T-cell (primary cell): ENCODE measurements around the gene ZNF524. TPM values are rescaled to one million over a fixed set of nuclear protein-coding genes. Genes with fewer than 3 reads are reported as not detected.
A peak's percentile ranks its signal among the peaks of the same experiment; 100 is the strongest.
"Not testable (repeated sequence)": the region's sequence is repeated elsewhere in the genome, so short reads cannot be mapped to it uniquely, and the experiment has no call there.

Source experiments
- ATAC-seq, 4 experiments: fragments of 200-7000 bp in 3 of 4; fragments of 150-1000 bp in 1 of 4; cut with Tn5 transposase; replicated peaks in 1 of 4; 1 replicate in 3 of 4; 2 replicates in 1 of 4; pipeline ENCODE4 v1.10.0; 2021; ENCODE audit warnings: moderate library complexity in 3 of 4, mild to moderate bottlenecking in 2 of 4, moderate number of reproducible peaks in 1 of 4
- CTCF ChIA-PET, 2 donors: fragments of 300-600 bp; sonication (Branson Sonifier 250); formaldehyde crosslinking; loops; one replicate each; lab custom pipeline; 2022; ENCODE audit warnings: antibody characterized with exemption in 2 of 2; lab: Charles Lee
- POLR2A ChIA-PET, 2 donors: fragments of 300-600 bp; sonication (Branson Sonifier 250); formaldehyde crosslinking; loops; one replicate each; lab custom pipeline; 2022; ENCODE audit warnings: antibody characterized with exemption in 2 of 2; lab: Charles Lee
- DNase-seq, 35 experiments: peaks; one replicate each; pipeline versions ENCODE4 v3.0.0 to v3.0.0-alpha.2; 2013 to 2023
- H3K27ac ChIP-seq: one replicate; pipeline ENCODE4 v1.5.1; 2013; ENCODE audit warnings: low read length
- H3K27me3 ChIP-seq, 2 experiments: replicated peaks in 1 of 2; 1 replicate in 1 of 2; 2 replicates in 1 of 2; pipeline versions ENCODE4 v1.6.1 to v1.7.0; 2013; ENCODE audit warnings: low read length in 1 of 2, mixed read lengths in 1 of 2; ENCODE audit not compliant: control insufficient read depth in 2 of 2, insufficient read depth in 2 of 2; ENCODE audit errors: extremely low read depth in 1 of 2
- H3K36me3 ChIP-seq, 2 donors: 1 replicate in 1 of 2; 2 replicates in 1 of 2; pipeline versions ENCODE4 v1.6.1 to v1.7.0; 2013; ENCODE audit warnings: low read length in 1 of 2; ENCODE audit not compliant: control insufficient read depth in 2 of 2, insufficient read depth in 1 of 2; ENCODE audit errors: extremely low read depth in 1 of 2
- H3K4me1 ChIP-seq, 2 experiments: 1 replicate in 1 of 2; 2 replicates in 1 of 2; pipeline versions ENCODE4 v1.6.1 to v1.7.0; 2013; ENCODE audit warnings: low read length in 2 of 2, mixed read lengths in 1 of 2; ENCODE audit not compliant: insufficient read depth in 2 of 2, control insufficient read depth in 1 of 2; ENCODE audit errors: extremely low read depth in 1 of 2
- H3K4me3 ChIP-seq, 2 donors: 1 replicate in 1 of 2; 2 replicates in 1 of 2; pipeline versions ENCODE4 v1.5.1 to v1.7.0; 2013; ENCODE audit warnings: mild to moderate bottlenecking in 2 of 2, low read length in 1 of 2, moderate library complexity in 1 of 2; ENCODE audit not compliant: control insufficient read depth in 1 of 2; ENCODE audit errors: extremely low read depth in 1 of 2
- H3K9me3 ChIP-seq: 2 replicates; pipeline ENCODE4 v1.7.0; 2013
- H3K27ac Mint-ChIP-seq, 2 donors: one replicate each; pipeline ENCODE4 v1.8.0; 2020 to 2021; ENCODE audit warnings: mild to moderate bottlenecking in 2 of 2, mixed read lengths in 2 of 2
- H3K27me3 Mint-ChIP-seq, 2 donors: one replicate each; pipeline ENCODE4 v1.8.0; 2021 to 2022; ENCODE audit warnings: mixed read lengths in 2 of 2
- H3K36me3 Mint-ChIP-seq: one replicate; pipeline ENCODE4 v1.8.0; 2021; ENCODE audit warnings: mixed read lengths
- H3K4me1 Mint-ChIP-seq, 3 donors: one replicate each; pipeline ENCODE4 v1.8.0; 2020 to 2022; ENCODE audit warnings: mixed read lengths in 3 of 3, mild to moderate bottlenecking in 1 of 3
- H3K4me3 Mint-ChIP-seq, 3 donors: one replicate each; pipeline ENCODE4 v1.8.0; 2020 to 2022; ENCODE audit warnings: mild to moderate bottlenecking in 3 of 3, mixed read lengths in 3 of 3, moderate library complexity in 3 of 3
- H3K9me3 Mint-ChIP-seq, 3 donors: one replicate each; pipeline ENCODE4 v1.8.0; 2020 to 2022; ENCODE audit warnings: mixed read lengths in 3 of 3
- WGBS: methylation state at CpG from one replicate; pipeline ENCODE4 v1.1.5; 2013; ENCODE audit warnings: missing lambda C conversion rate; ENCODE audit not compliant: insufficient coverage; 5-methylcytosine and 5-hydroxymethylcytosine counted together
- total RNA-seq, 35 experiments: library from RNA in 6 of 35; stranded (reverse) in 6 of 35; fragments of 120-200 nt in 1 of 35; gene quantifications; one replicate each; pipeline versions ENCODE4 v1.2.1 to v1.2.4 and lab custom pipeline; 2013 to 2026

ZNF524 gene
- total RNA-seq, 5 donors from 2014 or later (not counting 1 experiment from before 2014, with no cell fraction given), result 14.9 to 42.2 (median 33.4) TPM

DNA sequence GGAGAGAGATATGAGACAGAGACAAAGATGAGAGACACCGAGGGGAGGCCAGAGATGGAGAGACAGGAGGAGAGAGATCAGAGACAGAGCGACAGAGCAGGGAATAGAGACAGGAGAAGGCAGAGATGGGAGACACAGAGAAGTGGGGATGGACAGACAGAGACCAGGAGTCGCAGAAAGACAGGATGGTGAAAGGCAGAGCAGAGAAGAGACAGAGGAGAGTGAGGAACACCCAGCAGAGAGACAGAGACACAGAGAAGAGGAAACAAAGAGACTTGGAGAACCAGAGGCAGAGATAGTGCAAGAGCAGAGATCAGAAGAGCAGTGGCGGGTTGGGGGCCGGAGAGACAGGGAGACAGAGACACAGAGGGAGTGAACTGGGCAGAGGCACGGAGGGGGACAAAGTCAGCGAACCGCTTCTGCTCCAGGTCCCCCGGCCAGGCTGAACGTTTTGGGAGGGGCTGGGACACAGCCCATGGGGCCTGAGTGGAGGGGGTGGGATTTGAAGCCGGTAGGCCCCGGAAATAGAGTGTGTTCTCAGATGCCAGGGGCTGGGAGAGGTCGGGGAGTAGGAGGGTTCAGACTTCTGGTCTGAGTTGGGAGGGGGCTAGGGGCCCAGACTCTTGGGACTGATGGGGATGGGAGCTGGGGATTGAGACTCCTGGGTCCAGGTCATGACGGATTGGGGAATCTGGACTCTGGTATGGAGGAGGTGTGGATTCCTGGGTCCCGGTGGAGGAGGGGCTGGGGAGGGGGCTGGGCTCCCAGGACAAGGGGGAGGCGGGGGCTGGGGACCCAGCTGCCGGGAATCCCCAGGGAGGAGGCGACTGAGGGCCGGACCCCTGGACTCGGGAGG is 20.1 kb upstream of the ZNF524 start:
- peak overlapping the region; percentile 71 to 75 for H3K4me3 ChIP-seq
- peak overlapping the region; percentile 87 to 94 for H3K27ac Mint-ChIP-seq
- ChIA-PET CTCF (interaction anchor here in 1 of 2 donors (0.6 kb wide), 1 partner anchor 439 kb away, joined by 3 read pairs; no protein-coding TSS in a partner anchor), POLR2A (interaction anchor here in 1 of 2 donors (0.7 kb wide), 1 partner anchor 76 kb away, joined by 10 read pairs; no protein-coding TSS in a partner anchor)
- H3K27me3 Mint-ChIP-seq, result no peaks in the 10 kb centered on the region
- DNase-seq (peak in 4 of 35 experiments; percentile 8 to 29 (median 19)), ATAC-seq (peak; percentile 25 to 55 (median 38))
- H3K4me1 Mint-ChIP-seq, result peaks cover 19 to 26% (median 19%) of the 10 kb centered on the region in 3 donors
- peak overlapping the region; percentile 81 to 89 (median 83) for H3K4me3 Mint-ChIP-seq
- no peaks in the 10 kb centered on the region for H3K36me3 ChIP-seq
- H3K9me3 ChIP-seq, result no peaks in the 10 kb centered on the region
- 29% methylated on average over 18 of the region's 20 CpGs for WGBS
- peaks cover 13% of the 10 kb centered on the region for H3K36me3 Mint-ChIP-seq
- no peaks in the 10 kb centered on the region for H3K27me3 ChIP-seq
- peak overlapping the region; percentile 75 for H3K27ac ChIP-seq
- H3K4me1 ChIP-seq, result peaks cover 6 to 23% of the 10 kb centered on the region in 2 experiments
- H3K9me3 Mint-ChIP-seq, result peaks cover 0 to 2% (median 0%) of the 10 kb centered on the region in 3 donors

DNA sequence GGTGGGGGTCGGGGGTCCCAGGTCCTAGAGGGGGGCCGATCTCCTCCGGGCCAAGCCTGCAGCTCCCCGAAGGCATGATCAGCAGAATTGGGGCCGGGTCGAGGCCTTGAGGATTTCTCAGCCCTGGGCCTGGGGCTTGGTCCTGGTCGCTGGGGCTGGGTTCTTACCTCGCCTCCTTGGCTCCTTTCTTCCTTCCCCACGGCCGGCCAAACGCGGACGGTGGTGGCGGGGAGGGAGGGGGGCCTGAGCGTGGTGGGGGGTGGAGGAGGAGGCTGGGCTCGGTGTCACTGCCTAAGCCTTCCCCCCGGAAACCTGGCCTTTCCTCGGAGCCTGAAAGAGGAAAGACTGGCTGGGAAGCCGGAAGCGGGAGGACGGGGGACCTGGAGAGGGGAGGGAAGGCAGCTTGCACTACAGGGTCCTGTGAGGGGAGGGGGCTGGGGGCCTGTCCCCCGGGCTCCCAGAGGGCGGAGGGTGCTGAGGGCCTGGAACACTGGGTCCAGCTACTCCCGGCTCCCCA is 19.4 kb upstream of the ZNF524 start, which contains the start of gene ZNF579:
TSS of gene ZNF579 (minus strand) at position 221 of the 517 bp plus-strand sequence. CDS start 1,209 bp downstream, outside the sequence.
- DNase-seq (peak in 34 of 35 experiments; percentile 37 to 81 (median 60)), ATAC-seq (peak; percentile 69 to 77 (median 72))
- Mint-ChIP-seq H3K4me3 (peak within 1 kb of the TSS; percentile 81 to 89 (median 83)), H3K9me3 (peaks cover 0 to 2% (median 0%) of the 10 kb centered on the region in 3 donors), H3K27me3 (peaks cover 0 to 2% of the 10 kb centered on the region in 2 donors), H3K4me1 (peaks cover 24 to 32% (median 24%) of the 10 kb centered on the region in 3 donors), H3K36me3 (peaks cover 13% of the 10 kb centered on the region), H3K27ac (peak within 1 kb of the TSS; percentile 87 to 94)
- H3K27me3 ChIP-seq, result no peaks in the 10 kb centered on the region
- H3K9me3 ChIP-seq, result no peaks in the 10 kb centered on the region
- H3K4me1 ChIP-seq, result peaks cover 8 to 26% of the 10 kb centered on the region in 2 experiments
- H3K4me3 ChIP-seq, result peak within 1 kb of the TSS; percentile 71 to 75
- no peaks in the 10 kb centered on the region for H3K36me3 ChIP-seq
- ChIA-PET POLR2A (interaction anchor here in 1 of 2 donors (0.7 kb wide), 1 partner anchor 77 kb away, joined by 10 read pairs; no protein-coding TSS in a partner anchor), CTCF (interaction anchor here in 1 of 2 donors (0.6 to 1.2 kb wide), 3 partner anchors 26 to 440 kb away, joined by 3 to 4 read pairs (median 3); no protein-coding TSS in a partner anchor)
- WGBS, result 0% methylated on average over 11 of the region's 24 CpGs
- peak within 1 kb of the TSS; percentile 75 for H3K27ac ChIP-seq

- peaks cover 0 to 2% (median 0%) of the 10 kb centered on the region in 3 donors for H3K9me3 Mint-ChIP-seq
- H3K27ac Mint-ChIP-seq, result peak overlapping the region; percentile 78 to 88
- Histone ChIP-seq H3K4me1 (peaks cover 11 to 32% of the 10 kb centered on the region in 2 experiments), H3K27me3 (peaks cover 0 to 5% of the 10 kb centered on the region in 2 experiments), H3K9me3 (no peaks in the 10 kb centered on the region), H3K27ac (peak overlapping the region; percentile 75), H3K36me3 (no peaks in the 10 kb centered on the region), H3K4me3 (peak overlapping the region; percentile 71 to 75)
- peaks cover 13% of the 10 kb centered on the region for H3K36me3 Mint-ChIP-seq
- CTCF ChIA-PET, result interaction anchor here in 1 of 2 donors (1.2 kb wide), 2 partner anchors 25 to 51 kb away, joined by 3 to 4 read pairs; no protein-coding TSS in a partner anchor
- peaks cover 0 to 2% of the 10 kb centered on the region in 2 donors for H3K27me3 Mint-ChIP-seq
- WGBS, result 55% methylated on average over 8 of the region's 12 CpGs
- ATAC-seq (no peak), DNase-seq (peak in 1 of 35 experiments; percentile 40)
- POLR2A ChIA-PET, result no interaction called here
- peaks cover 27 to 38% (median 29%) of the 10 kb centered on the region in 3 donors for H3K4me1 Mint-ChIP-seq
- peak overlapping the region; percentile 77 to 89 (median 81) for H3K4me3 Mint-ChIP-seq
Measured at GRCh38 chr19:55581145-55581822, 18.8 kb upstream of the ZNF524 start.

DNA sequence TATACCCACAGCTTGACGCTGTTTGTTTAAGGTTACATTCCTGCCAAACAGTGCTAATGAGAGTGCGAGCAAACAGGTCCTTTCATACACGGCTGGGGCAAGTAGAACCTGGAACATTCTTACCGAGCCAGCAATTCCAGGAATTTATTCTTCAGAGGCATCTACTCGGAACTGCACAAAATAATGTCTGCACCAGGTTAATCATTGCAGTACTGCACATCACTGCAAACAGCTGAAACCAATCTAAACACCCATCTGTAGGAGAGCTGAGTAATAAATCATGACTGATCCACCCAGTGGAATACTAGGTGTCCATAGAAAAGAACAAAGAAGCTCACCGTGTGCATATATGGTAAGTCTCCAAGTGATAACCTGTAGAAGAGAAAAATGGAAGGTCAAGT is 18.3 kb upstream of the ZNF524 start:
- no peak overlapping the region for H3K4me3 ChIP-seq
- Mint-ChIP-seq H3K9me3 (peaks cover 0 to 2% (median 0%) of the 10 kb centered on the region in 3 donors), H3K4me3 (peak overlapping the region; percentile 29 to 89 (median 77)), H3K4me1 (peaks cover 31 to 44% (median 35%) of the 10 kb centered on the region in 3 donors), H3K27ac (peak overlapping the region; percentile 78 to 88), H3K36me3 (peaks cover 11% of the 10 kb centered on the region), H3K27me3 (peaks cover 0 to 2% of the 10 kb centered on the region in 2 donors)
- H3K27me3 ChIP-seq, result peaks cover 0 to 8% of the 10 kb centered on the region in 2 experiments
- peak overlapping the region; percentile 75 for H3K27ac ChIP-seq
- no peaks in the 10 kb centered on the region for H3K9me3 ChIP-seq
- H3K4me1 ChIP-seq, result peaks cover 15 to 37% of the 10 kb centered on the region in 2 experiments
- 67% methylated on average over 5 of the region's 6 CpGs for WGBS
- no peak for DNase-seq
- no peaks in the 10 kb centered on the region for H3K36me3 ChIP-seq
- ATAC-seq, result no peak
- ChIA-PET CTCF (interaction anchor here in 1 of 2 donors (0.9 to 1.2 kb wide), 3 partner anchors 25 to 50 kb away, joined by 3 to 5 read pairs (median 4); partner anchors contain the start of gene ZNF784), POLR2A (no interaction called here)

DNA sequence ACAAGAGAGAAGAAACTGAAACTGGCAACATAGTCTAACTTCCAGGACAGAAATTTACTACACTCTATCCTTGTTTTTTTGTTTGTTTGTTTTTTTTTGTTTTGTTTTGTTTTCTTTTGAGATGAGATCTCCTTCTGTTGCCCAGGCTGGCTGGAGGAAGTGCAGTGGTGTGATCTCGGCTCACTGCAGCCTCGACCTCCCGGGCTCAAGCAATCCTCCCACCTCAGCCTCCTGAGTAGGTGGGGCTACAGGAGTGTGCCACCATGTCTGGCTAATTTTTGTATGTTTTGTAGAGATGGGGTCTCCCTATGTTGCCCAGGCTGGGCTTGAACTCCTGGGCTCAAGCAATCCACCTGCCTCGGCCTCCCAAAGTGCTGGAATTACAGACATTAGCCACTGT is 17.8 kb upstream of the ZNF524 start:
- ATAC-seq, H3K4me3 ChIP-seq, H3K27me3 Mint-ChIP-seq, H3K36me3 Mint-ChIP-seq, POLR2A ChIA-PET, H3K9me3 Mint-ChIP-seq, DNase-seq, H3K9me3 ChIP-seq, H3K27ac ChIP-seq, H3K36me3 ChIP-seq: not testable (repeated sequence)
- peak overlapping the region; percentile 54 to 88 for H3K27ac Mint-ChIP-seq
- peak overlapping the region; percentile 29 to 89 (median 39) for H3K4me3 Mint-ChIP-seq
- peaks cover 0 to 13% of the 10 kb centered on the region in 2 experiments for H3K27me3 ChIP-seq
- CTCF ChIA-PET, result interaction anchor here in 1 of 2 donors (0.6 to 0.9 kb wide), 2 partner anchors 43 to 283 kb away, joined by 3 to 5 read pairs; partner anchors contain the start of gene ZNF784
- peaks cover 36 to 45% (median 39%) of the 10 kb centered on the region in 3 donors for H3K4me1 Mint-ChIP-seq
- 60% methylated on average over 1 of the region's 4 CpGs for WGBS
- H3K4me1 ChIP-seq, result peaks cover 19 to 42% of the 10 kb centered on the region in 2 experiments
